ENCODE measurements around the gene SIGLEC11. TPM values are rescaled to one million over a fixed set of nuclear protein-coding genes. Genes with fewer than 3 reads are reported as not detected.

Gene SIGLEC11
- total RNA-seq, 1 donor from 2014 or later: not detected

DNA sequence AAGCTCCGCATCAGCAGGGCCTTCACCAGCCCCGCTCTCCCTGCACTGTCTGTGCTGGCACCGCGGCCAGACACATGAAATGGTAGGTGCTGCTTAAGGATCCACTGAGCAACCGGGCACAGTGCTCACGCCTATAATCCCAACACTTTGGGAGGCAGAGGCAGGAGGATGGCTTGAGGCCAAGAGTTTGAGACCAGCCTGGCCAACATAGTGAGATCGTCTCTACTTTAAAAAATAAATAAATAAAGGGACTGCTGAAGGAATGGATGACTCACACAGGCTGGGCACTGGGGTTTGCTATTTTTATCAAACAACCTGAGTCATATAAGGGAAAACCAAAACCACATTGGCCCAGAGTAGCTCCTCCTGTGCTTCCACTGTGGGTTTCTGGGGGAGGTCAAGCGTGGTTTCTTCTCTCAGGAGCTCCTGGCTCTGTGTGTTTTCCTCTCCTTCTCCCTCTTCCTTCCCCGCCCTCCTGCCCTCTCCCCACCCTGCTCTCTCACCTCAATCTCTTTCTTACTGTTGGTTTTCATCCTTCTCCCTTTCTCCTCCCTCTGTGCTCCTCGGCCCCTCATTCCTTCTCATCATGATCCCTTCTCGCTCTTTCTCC lies 42.9 kb upstream of the SIGLEC11 start:
- Mint-ChIP-seq H3K4me3 (ENCODE audit: low read depth) (no peak overlapping the region), H3K4me1 (ENCODE audit: low read depth) (no peaks in the 10 kb centered on the region), H3K9me3 (ENCODE audit: low read depth) (no peaks in the 10 kb centered on the region), H3K36me3 (ENCODE audit: insufficient read depth) (peaks cover 10% of the 10 kb centered on the region), H3K27me3 (no peaks in the 10 kb centered on the region), H3K27ac (no peak overlapping the region)
- no peak for DNase-seq (ENCODE audit: low spot score, unreplicated experiment)
- TF ChIP-seq, protein P1, sequence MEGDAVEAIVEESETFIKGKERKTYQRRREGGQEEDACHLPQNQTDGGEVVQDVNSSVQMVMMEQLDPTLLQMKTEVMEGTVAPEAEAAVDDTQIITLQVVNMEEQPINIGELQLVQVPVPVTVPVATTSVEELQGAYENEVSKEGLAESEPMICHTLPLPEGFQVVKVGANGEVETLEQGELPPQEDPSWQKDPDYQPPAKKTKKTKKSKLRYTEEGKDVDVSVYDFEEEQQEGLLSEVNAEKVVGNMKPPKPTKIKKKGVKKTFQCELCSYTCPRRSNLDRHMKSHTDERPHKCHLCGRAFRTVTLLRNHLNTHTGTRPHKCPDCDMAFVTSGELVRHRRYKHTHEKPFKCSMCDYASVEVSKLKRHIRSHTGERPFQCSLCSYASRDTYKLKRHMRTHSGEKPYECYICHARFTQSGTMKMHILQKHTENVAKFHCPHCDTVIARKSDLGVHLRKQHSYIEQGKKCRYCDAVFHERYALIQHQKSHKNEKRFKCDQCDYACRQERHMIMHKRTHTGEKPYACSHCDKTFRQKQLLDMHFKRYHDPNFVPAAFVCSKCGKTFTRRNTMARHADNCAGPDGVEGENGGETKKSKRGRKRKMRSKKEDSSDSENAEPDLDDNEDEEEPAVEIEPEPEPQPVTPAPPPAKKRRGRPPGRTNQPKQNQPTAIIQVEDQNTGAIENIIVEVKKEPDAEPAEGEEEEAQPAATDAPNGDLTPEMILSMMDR (IDR thresholded peaks at IDR 0.05; ENCODE audit: unreplicated experiment): no peak

DNA sequence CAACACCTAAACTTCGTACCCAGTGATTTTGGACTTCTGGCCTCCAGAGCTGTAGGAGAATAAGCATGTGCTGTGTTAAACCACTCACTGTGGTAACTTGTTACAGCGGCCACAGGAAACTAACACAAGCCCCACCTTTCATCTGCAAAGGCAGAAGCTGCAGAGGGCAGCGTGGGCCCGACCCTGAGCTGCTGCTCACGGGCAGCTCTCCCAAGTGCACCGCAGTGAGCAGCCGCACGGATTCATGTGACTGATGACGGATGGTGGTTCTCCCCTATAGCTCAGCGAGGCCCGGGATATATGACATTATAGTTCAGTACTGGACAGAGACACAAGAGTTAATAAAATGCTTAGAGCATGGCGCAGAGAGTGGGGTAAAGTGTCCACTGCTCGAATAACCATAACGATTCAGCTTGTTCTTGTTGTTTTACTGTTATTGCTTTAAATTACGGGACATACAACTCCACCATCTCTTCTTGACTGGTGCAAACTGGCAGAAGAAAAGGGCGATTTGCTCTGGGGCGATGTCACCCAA lies 42.3 kb upstream of the SIGLEC11 start:
- TF ChIP-seq, protein P1 (IDR thresholded peaks at IDR 0.05; ENCODE audit: unreplicated experiment): no peak
- peaks cover 10% of the 10 kb centered on the region for H3K36me3 Mint-ChIP-seq (ENCODE audit: insufficient read depth)
- no peaks in the 10 kb centered on the region for H3K9me3 Mint-ChIP-seq (ENCODE audit: low read depth)
- no peaks in the 10 kb centered on the region for H3K27me3 Mint-ChIP-seq
- no peak overlapping the region for H3K27ac Mint-ChIP-seq
- H3K4me3 Mint-ChIP-seq (ENCODE audit: low read depth): no peak overlapping the region
- no peaks in the 10 kb centered on the region for H3K4me1 Mint-ChIP-seq (ENCODE audit: low read depth)
- no peak for DNase-seq (ENCODE audit: low spot score, unreplicated experiment)

DNA sequence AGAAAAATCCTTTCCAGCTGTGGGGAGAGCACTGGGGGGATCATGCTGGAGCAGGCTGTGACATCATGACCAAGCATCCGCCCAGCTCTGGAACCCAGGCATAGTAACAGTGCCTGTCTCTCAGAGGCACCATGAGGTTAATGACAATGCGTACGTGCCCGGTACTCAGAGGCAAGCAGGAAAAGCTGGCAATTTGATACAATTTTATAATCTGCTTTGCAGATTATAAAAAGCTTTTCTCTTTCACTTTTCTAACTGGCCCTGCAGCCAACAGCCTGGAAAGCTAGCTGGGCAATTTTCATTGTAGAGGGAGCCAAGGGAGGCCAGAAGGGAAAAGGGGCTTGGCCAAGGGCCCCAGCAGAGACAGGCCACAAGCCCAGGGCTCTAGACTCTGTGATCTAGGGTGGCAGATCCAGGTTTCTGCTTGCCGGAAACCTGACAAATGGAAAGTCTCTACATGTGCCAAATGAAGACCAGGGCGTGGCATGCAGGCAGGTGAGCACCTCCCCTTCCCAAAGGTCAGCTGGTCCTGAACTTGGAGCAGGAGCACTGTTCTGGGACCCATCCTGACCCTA lies 41.5 kb upstream of the SIGLEC11 start:
- TF ChIP-seq, protein P1 (IDR thresholded peaks at IDR 0.05; ENCODE audit: unreplicated experiment): no peak
- no peak overlapping the region for H3K27ac Mint-ChIP-seq
- no peaks in the 10 kb centered on the region for H3K4me1 Mint-ChIP-seq (ENCODE audit: low read depth)

DNA sequence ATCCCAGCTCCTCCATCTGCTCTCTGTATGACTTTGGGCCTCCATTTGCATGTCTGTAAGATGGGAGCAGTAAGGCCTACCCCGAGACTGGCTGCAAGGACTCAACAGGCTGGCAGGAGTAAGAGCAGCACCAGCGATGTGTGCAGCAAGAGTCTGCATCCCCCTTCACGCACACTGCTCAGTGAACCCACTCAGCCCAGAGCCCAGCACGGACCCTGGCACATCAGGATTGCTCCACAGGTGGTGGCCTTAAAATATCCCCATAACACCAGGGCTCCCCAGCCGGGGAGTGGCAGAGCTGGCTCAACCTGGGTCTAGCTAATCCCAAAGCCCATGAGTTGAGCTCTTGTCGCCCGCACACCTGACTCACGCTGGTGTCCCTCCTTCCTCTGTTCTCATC lies 40.8 kb upstream of the SIGLEC11 start:
- DNase-seq (ENCODE audit: low spot score, unreplicated experiment): no peak
- no peak overlapping the region for H3K4me3 Mint-ChIP-seq (ENCODE audit: low read depth)
- H3K9me3 Mint-ChIP-seq (ENCODE audit: low read depth): no peaks in the 10 kb centered on the region
- no peaks in the 10 kb centered on the region for H3K27me3 Mint-ChIP-seq
- TF ChIP-seq, protein P1 (IDR thresholded peaks at IDR 0.05; ENCODE audit: unreplicated experiment): no peak
- H3K36me3 Mint-ChIP-seq (ENCODE audit: insufficient read depth): peaks cover 11% of the 10 kb centered on the region
- H3K4me1 Mint-ChIP-seq (ENCODE audit: low read depth): no peaks in the 10 kb centered on the region
- no peak overlapping the region for H3K27ac Mint-ChIP-seq

More for the DNA sequence above, 41.5 kb upstream of the SIGLEC11 start:
- DNase-seq (ENCODE audit: low spot score, unreplicated experiment): no peak
- no peaks in the 10 kb centered on the region for H3K9me3 Mint-ChIP-seq (ENCODE audit: low read depth)
- H3K27me3 Mint-ChIP-seq: no peaks in the 10 kb centered on the region
- H3K4me3 Mint-ChIP-seq (ENCODE audit: low read depth): no peak overlapping the region
- H3K36me3 Mint-ChIP-seq (ENCODE audit: insufficient read depth): peaks cover 14% of the 10 kb centered on the region

DNA sequence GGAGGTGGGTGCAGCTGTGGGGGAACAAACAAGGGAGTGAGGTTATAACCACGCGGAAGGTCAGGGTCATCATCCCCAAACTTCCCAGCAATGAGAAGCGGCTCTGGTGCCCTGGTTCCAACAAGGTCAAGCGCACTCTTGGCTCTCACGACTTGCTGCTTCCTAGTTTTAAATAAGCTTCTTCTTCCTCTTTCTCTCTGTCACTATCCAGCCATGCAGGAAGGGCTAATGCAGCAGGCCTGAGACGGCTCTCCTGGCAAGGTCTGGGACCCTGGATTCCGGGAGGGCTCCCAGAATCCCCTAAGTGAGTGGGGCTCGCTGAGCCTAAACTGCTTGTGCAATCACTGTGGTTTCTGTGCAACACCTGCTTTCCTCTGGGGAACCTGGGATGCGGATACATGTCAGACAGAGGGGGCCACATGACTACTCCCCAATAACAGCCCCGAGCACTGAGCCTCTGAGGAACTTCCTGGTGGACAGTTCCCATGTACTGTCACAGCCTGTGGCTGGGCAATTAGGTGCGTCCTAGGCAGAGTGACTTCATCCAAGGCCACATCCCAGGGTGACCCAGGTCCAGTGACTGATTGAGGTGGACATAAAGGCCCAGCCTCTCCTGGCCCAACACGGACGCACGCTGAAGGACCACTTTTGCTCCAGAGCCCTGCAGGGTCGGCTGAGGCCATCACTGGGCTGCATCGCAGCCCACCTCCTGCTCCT lies 40.0 kb upstream of the SIGLEC11 start:
- H3K27me3 Mint-ChIP-seq: no peaks in the 10 kb centered on the region

More for the DNA sequence above, 40.0 kb upstream of the SIGLEC11 start:
- H3K27ac Mint-ChIP-seq: no peak overlapping the region
- no peaks in the 10 kb centered on the region for H3K9me3 Mint-ChIP-seq (ENCODE audit: low read depth)
- no peak overlapping the region for H3K4me3 Mint-ChIP-seq (ENCODE audit: low read depth)
- DNase-seq (ENCODE audit: low spot score, unreplicated experiment): no peak
- TF ChIP-seq, protein P1 (IDR thresholded peaks at IDR 0.05; ENCODE audit: unreplicated experiment): no peak
- no peaks in the 10 kb centered on the region for H3K4me1 Mint-ChIP-seq (ENCODE audit: low read depth)
- H3K36me3 Mint-ChIP-seq (ENCODE audit: insufficient read depth): peaks cover 11% of the 10 kb centered on the region
